HG02970 (cell line): ENCODE results near the gene TRIM38.
A peak's percentile ranks its signal among the peaks of the same experiment; 100 is the strongest.
"Not testable (repeated sequence)": the region's sequence is repeated elsewhere in the genome, so short reads cannot be mapped to it uniquely, and the experiment has no call there.

ENCODE experiments used
- ATAC-seq: cut with Tn5 transposase; IDR thresholded peaks from one replicate; pipeline ENCODE4 v1.9.1; 2021; ENCODE audit warnings: mild to moderate bottlenecking, moderate library complexity, moderate number of reproducible peaks; ENCODE audit not compliant: unreplicated experiment, low FRiP score

The TRIM38 gene

GRCh38 chr6:25966711-25967110 is 4.1 kb downstream of the TRIM38 start:
- ATAC-seq, result no peak

- ATAC-seq, result no peak
Measured at GRCh38 chr6:25968769-25969168, 6.2 kb downstream of the TRIM38 start.

- no peak for ATAC-seq
Measured at GRCh38 chr6:25971187-25971821, 8.7 kb downstream of the TRIM38 start.

GRCh38 chr6:25972128-25972527 is 9.5 kb downstream of the TRIM38 start:
- no peak for ATAC-seq

GRCh38 chr6:25972902-25973301 is 10.3 kb downstream of the TRIM38 start:
- ATAC-seq, result no peak

GRCh38 chr6:25973923-25974555 is 11.4 kb downstream of the TRIM38 start:
- ATAC-seq, result no peak

GRCh38 chr6:25975923-25976560 is 13.4 kb downstream of the TRIM38 start:
- no peak for ATAC-seq

GRCh38 chr6:25980935-25981334 is 18.3 kb downstream of the TRIM38 start:
- ATAC-seq, result no peak

- ATAC-seq, result no peak
Measured at GRCh38 chr6:25981568-25982263, 19.1 kb downstream of the TRIM38 start.

- no peak for ATAC-seq
Measured at GRCh38 chr6:25984265-25984664, 21.7 kb downstream of the TRIM38 start.

- ATAC-seq, result no peak
Measured at GRCh38 chr6:25987845-25988244, 25.2 kb downstream of the TRIM38 start.

GRCh38 chr6:25990172-25990873 is 27.7 kb downstream of the TRIM38 start:
- ATAC-seq, result no peak

GRCh38 chr6:25991785-25992412 is 29.3 kb downstream of the TRIM38 start:
- ATAC-seq, result peak; percentile 35

- peak; percentile 95 for ATAC-seq
Measured at GRCh38 chr6:25992413-25993340, 30.1 kb downstream of the TRIM38 start.

GRCh38 chr6:25993341-25993684 is 30.7 kb downstream of the TRIM38 start:
- not testable (repeated sequence) for ATAC-seq

GRCh38 chr6:25995507-25995906 is 32.9 kb downstream of the TRIM38 start:
- no peak for ATAC-seq

- ATAC-seq, result no peak
Measured at GRCh38 chr6:25997921-25998320, 35.3 kb downstream of the TRIM38 start.

GRCh38 chr6:25998379-25998778 is 35.8 kb downstream of the TRIM38 start:
- ATAC-seq, result no peak

- ATAC-seq, result not testable (repeated sequence)
Measured at GRCh38 chr6:25999225-25999624, 36.6 kb downstream of the TRIM38 start.
